Sigmoid colon (tissue), 7 donors: ENCODE measurements around the gene DAB2. TPM values are rescaled to one million over a fixed set of nuclear protein-coding genes. Genes with fewer than 3 reads are reported as not detected.

ENCODE experiments used
- DNase-seq: peaks from one replicate; pipeline ENCODE4 v3.0.0-alpha.2; 2019
- H3K27ac ChIP-seq, 4 donors: fragments of 200-600 bp; sonication (generic); one replicate each; pipeline ENCODE4 v1.5.1; 2016 to 2019; ENCODE audit warnings: mild to moderate bottlenecking in 1 of 4
- H3K27me3 ChIP-seq, 3 donors: fragments of 200-600 bp; sonication (generic); one replicate each; pipeline ENCODE4 v1.5.1; 2019; ENCODE audit warnings: mild to moderate bottlenecking in 1 of 3
- H3K36me3 ChIP-seq, 4 donors: fragments of 200-600 bp; sonication (generic); one replicate each; pipeline ENCODE4 v1.5.1; 2016 to 2019
- H3K4me1 ChIP-seq, 4 donors: fragments of 200-600 bp; sonication (generic); one replicate each; pipeline ENCODE4 v1.5.1; 2017 to 2019
- H3K4me3 ChIP-seq, 4 donors: fragments of 200-600 bp; sonication (generic); one replicate each; pipeline ENCODE4 v1.5.1; 2017 to 2019; ENCODE audit warnings: mild to moderate bottlenecking in 2 of 4, moderate library complexity in 1 of 4
- H3K9me3 ChIP-seq, 4 donors: fragments of 200-600 bp in 3 of 4; sonication (generic) in 3 of 4; one replicate each; pipeline versions ENCODE4 v1.5.1 to v1.6.1; 2013 to 2019
- CTCF ChIP-seq, 4 experiments: fragments of 450-650 bp in 3 of 4; fragments of 200-600 bp in 1 of 4; IDR thresholded peaks; one replicate each; pipeline ENCODE4 v1.5.1; 2016 to 2019; ENCODE audit warnings: antibody characterized with exemption in 4 of 4, mild to moderate bottlenecking in 3 of 4, moderate library complexity in 2 of 4
- EP300 ChIP-seq, 4 donors: sonication (generic); formaldehyde crosslinking; IDR thresholded peaks; one replicate each; pipeline ENCODE4 v1.6.1; 2017; ENCODE audit warnings: antibody characterized with exemption in 4 of 4
- POLR2A ChIP-seq, 2 donors: fragments of 450-650 bp; IDR thresholded peaks; one replicate each; pipeline ENCODE4 v1.6.1; 2016; ENCODE audit warnings: antibody characterized with exemption in 2 of 2, mild to moderate bottlenecking in 2 of 2, moderate library complexity in 2 of 2
- POLR2AphosphoS5 ChIP-seq, 4 donors: sonication (generic); formaldehyde crosslinking; IDR thresholded peaks; one replicate each; pipeline ENCODE4 v1.6.1; 2017; ENCODE audit warnings: antibody characterized with exemption in 4 of 4
- WGBS, 2 donors: extraction: QIAGEN DNeasy Blood & Tissue Kit; methylation state at CpG; one replicate each; pipeline ENCODE4 v1.1.7; 2013; 5-methylcytosine and 5-hydroxymethylcytosine counted together
- intact Hi-C: fragments of 100-400 bp; cut with DNase I; formaldehyde crosslinking; loops from one replicate; pipeline ENCODE4 v1.15.1; 2023
- polyA plus RNA-seq, 3 donors: library from polyadenylated mRNA; stranded (reverse); fragments of 200-250 nt; gene quantifications; one replicate each; pipeline ENCODE4 v1.2.3, GENCODE V29; 2013
- total RNA-seq, 4 donors: library from RNA; depleted of rRNA; stranded (reverse); fragments of >200 nt; gene quantifications; one replicate each; pipeline ENCODE4 v1.1.0, GENCODE V29; 2016
- donor health status: healthy with polysubstance abuse.
- donor health status: Bipolar disorder and iron deficiency.
- donor health status: healthy.

The DAB2 gene
- total and polyA plus RNA-seq, 7 donors = 17.9 to 74.1 (median 55.0) TPM

GRCh38 chr5:39413771-39414170, 11.0 kb downstream of the DAB2 start:
- no peak for DNase-seq
- intact Hi-C loops = no loop called here
- TF ChIP-seq POLR2A (IDR thresholded peaks at IDR 0.05) (no peak), EP300 (IDR thresholded peaks at IDR 0.05) (no peak), POLR2AphosphoS5 (IDR thresholded peaks at IDR 0.05) (no peak), CTCF (IDR thresholded peaks at IDR 0.05) (no peak)
- Histone ChIP-seq H3K27me3 (no peaks in the 10 kb centered on the region), H3K27ac (peak overlapping the region in 1 of 4 donors; percentile 61), H3K36me3 (no peaks in the 10 kb centered on the region), H3K9me3 (no peaks in the 10 kb centered on the region), H3K4me1 (peaks cover 0 to 78% (median 53%) of the 10 kb centered on the region in 4 donors), H3K4me3 (no peak overlapping the region)

GRCh38 chr5:39412721-39413394, 11.9 kb downstream of the DAB2 start:
- WGBS, 2 donors = 71 to 77% methylated on average over 5 of the region's 5 CpGs
- Histone ChIP-seq H3K9me3 (no peaks in the 10 kb centered on the region), H3K27ac (peak overlapping the region in 3 of 4 donors; percentile 16 to 72 (median 61)), H3K36me3 (no peaks in the 10 kb centered on the region), H3K27me3 (no peaks in the 10 kb centered on the region), H3K4me3 (no peak overlapping the region), H3K4me1 (peaks cover 0 to 78% (median 57%) of the 10 kb centered on the region in 4 donors)
- no peak for TF ChIP-seq EP300 (IDR thresholded peaks at IDR 0.05)
- DNase-seq = no peak
- intact Hi-C loops = no loop called here

- intact Hi-C loops = no loop called here
- Histone ChIP-seq H3K4me1 (peaks cover 0 to 87% (median 62%) of the 10 kb centered on the region in 4 donors), H3K36me3 (no peaks in the 10 kb centered on the region), H3K27me3 (no peaks in the 10 kb centered on the region), H3K27ac (peak overlapping the region in 2 of 4 donors; percentile 61 to 72), H3K4me3 (no peak overlapping the region), H3K9me3 (no peaks in the 10 kb centered on the region)
- TF ChIP-seq CTCF (IDR thresholded peaks at IDR 0.05) (no peak), POLR2A (IDR thresholded peaks at IDR 0.05) (no peak), POLR2AphosphoS5 (IDR thresholded peaks at IDR 0.05) (no peak), EP300 (IDR thresholded peaks at IDR 0.05) (no peak)
- no peak for DNase-seq
- 93 to 95% methylated on average over 4 of the region's 4 CpGs for WGBS, 2 donors
Measured at GRCh38 chr5:39411985-39412384, 12.8 kb downstream of the DAB2 start.

GRCh38 chr5:39411061-39411460, 13.7 kb downstream of the DAB2 start:
- no peak overlapping the region for H3K4me3 ChIP-seq
- DNase-seq = no peak
- intact Hi-C loops = no loop called here
- H3K27ac ChIP-seq = peak overlapping the region; percentile 22 to 72 (median 61)
- no peaks in the 10 kb centered on the region for H3K36me3 ChIP-seq
- H3K9me3 ChIP-seq = no peaks in the 10 kb centered on the region
- H3K27me3 ChIP-seq = no peaks in the 10 kb centered on the region
- peaks cover 0 to 90% (median 62%) of the 10 kb centered on the region in 4 donors for H3K4me1 ChIP-seq
- 3 to 27% methylated on average over 1 of the region's 1 CpG for WGBS, 2 donors
- TF ChIP-seq POLR2A (IDR thresholded peaks at IDR 0.05) = no peak
- TF ChIP-seq POLR2AphosphoS5 (IDR thresholded peaks at IDR 0.05) = peak in 2 of 4 donors; percentile 36 to 77
- no peak for TF ChIP-seq EP300 (IDR thresholded peaks at IDR 0.05)

GRCh38 chr5:39409033-39409432, 15.7 kb downstream of the DAB2 start:
- Histone ChIP-seq H3K27ac (peak overlapping the region in 3 of 4 donors; percentile 19 to 72 (median 36)), H3K27me3 (no peaks in the 10 kb centered on the region), H3K36me3 (no peaks in the 10 kb centered on the region), H3K4me3 (no peak overlapping the region), H3K4me1 (peaks cover 0 to 85% (median 65%) of the 10 kb centered on the region in 4 donors), H3K9me3 (no peaks in the 10 kb centered on the region)
- intact Hi-C loops = no loop called here
- DNase-seq = no peak
- 78 to 87% methylated on average over 1 of the region's 1 CpG for WGBS, 2 donors
- no peak for TF ChIP-seq CTCF (IDR thresholded peaks at IDR 0.05)
- no peak for TF ChIP-seq POLR2A (IDR thresholded peaks at IDR 0.05)
- TF ChIP-seq EP300 (IDR thresholded peaks at IDR 0.05) = no peak
- no peak for TF ChIP-seq POLR2AphosphoS5 (IDR thresholded peaks at IDR 0.05)
